Measurements from ENCODE around the gene COG1.
A peak's percentile ranks its signal among the peaks of the same experiment; 100 is the strongest.

COG1 gene

DNA sequence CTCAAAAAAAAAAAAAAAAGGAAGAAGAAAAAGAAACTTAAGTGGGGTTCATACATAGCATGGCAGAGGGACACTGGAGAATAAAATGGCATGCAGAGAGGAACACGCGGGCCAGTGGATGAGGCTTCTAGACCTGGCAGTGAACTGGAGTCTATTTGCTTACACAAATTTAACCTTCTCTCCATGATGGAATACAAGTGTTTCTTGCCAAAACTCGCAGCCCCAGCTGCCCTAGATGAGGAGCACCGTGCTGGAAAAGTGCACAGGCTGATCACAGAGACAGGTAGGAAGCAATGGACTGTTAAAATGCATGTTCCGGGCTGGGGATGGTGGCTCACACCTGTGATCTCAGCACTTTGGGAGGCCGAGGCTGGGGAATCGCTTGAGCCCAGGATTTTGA, 18.7 kb upstream of the COG1 start:
- FAIRE-seq, result no peak

DNA sequence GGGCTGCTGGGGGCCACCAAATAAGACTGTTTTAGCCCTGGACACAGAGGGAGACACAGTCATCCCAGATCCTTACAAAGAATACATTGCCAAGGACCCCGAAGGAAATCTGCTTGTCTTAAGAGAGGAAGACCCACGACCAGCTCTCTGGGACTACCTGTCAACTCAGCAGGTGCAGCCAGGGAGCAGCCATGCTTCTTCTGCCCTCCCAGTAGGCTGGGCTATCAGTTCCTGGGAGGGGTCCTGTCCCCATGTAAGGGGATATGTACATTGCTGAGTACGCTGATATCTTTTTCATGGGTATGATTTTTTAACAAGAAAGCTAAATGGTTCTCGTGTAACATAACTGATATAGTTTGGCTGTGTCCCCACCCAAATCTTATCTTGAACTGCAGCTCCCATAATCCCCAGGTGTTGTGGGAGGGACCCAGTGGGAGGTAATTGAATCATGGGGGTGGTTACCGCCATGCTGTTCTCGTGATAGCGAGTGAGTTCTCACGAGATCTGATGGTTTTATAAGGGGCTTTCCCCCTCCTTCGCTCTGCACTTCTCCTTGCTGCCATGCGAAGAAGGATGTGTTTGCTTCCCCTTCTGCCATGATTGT, 16.8 kb upstream of the COG1 start:
- FAIRE-seq, result no peak

DNA sequence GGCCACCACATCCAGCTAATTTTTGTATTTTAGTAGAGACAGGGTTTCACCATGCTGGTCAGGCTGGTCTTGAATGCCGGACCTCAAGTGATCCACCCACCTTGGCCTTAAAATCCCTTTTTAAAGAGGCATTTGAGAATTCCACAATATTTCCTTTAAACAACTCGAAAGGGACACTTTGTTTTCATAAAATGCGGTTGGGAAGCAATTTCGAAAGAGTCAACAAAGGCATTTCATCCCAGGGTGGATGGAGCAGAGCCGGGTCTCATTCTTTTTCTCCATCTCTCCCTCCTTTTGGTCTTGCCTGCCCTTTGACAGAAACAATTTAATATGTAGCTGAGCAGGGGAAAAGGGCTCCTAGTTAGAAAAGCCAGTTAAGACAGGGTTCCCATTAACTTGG, 13.5 kb upstream of the COG1 start:
- FAIRE-seq, result no peak

DNA sequence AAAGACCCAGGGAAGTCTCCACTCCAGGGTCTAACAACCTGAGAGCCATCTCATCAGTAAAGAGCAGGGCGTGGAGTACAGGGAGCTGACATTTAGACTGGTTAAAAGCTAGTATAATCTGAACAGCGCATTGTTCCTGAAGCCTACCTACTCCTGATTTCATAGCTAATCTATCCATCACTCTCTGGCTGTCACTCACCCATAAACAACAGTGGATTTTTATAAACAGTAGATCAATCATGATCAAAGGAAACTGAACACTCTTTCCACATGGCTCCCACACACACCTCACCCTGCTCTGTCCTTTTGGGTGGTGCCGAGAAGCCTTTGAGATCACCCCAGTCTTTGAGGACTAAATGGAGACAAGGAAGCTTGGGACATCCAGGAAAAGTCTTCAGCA, 13.0 kb upstream of the COG1 start:
- no peak for FAIRE-seq

DNA sequence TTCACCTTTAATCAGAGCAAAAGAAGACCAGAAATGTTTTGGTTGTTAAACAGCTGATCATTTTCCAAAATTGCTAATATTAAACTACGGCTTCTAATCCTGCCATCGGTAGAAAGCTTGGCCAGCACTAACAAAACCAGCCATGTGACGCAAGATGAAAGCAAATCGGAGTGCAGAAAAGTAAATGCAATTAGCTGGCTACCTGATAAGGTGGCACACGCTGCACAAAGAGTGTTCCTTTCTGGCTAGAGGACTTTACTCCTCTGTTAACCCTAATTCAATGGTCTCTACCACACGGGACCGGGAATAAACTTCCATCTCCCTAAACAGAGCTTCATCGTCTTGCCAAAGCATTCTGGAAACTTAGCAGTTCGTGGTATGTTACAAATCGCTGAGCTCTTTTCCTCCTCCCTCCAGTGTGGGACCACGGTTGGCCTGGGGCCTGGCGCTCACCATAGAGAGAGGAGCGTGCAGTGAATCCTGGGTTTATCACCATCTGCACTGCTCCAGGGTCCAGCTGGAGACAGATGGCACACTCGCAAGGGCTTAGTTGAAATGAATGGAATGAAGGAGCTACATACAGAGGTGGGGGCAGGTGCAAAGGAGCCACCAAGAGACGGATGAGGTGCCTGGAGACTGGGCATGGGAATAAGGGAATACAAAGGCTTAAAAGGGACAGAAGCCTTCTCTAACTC, 10.1 kb upstream of the COG1 start:
- FAIRE-seq, result peak; percentile 82

DNA sequence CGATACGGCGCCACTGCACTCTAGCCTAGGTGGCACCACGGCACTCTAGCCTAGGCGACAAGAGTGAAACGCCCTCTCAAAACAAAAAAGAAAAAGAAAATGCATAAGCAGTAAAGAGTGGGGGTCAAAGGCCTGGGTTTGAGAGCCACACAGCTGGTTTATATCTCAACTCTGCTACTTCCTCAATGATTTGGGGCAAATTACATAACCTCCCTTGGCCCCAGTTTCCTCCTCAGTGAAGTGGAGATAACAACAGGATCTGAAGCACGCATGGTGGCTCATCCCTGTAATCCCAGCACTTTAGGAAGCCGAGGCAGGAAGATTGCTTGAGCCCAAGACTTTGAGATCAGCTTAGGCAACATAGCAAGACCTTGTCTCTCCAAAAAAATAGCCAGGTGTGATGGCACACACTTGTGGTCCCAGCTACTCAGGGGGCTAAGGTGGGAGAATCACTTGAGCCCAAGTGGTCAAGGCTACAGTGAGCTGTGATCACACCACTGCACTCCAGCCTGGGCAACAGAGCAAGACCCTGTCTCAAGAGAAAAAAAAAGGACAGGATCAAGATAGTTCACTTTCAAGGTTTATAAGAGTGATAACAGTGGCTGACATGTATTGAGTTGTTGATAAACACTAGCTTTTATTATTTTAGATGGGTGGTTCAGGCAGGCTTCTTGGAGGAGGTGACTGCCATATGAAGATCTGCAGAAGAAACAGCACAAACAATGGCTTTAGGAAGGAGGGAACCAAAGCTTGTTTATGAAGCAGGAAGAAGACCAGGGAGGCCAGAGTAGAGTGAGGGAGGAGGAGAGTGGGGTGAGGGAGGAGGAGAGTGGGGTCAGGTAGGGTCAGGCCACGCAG, 8.5 kb upstream of the COG1 start:
- no peak for FAIRE-seq

DNA sequence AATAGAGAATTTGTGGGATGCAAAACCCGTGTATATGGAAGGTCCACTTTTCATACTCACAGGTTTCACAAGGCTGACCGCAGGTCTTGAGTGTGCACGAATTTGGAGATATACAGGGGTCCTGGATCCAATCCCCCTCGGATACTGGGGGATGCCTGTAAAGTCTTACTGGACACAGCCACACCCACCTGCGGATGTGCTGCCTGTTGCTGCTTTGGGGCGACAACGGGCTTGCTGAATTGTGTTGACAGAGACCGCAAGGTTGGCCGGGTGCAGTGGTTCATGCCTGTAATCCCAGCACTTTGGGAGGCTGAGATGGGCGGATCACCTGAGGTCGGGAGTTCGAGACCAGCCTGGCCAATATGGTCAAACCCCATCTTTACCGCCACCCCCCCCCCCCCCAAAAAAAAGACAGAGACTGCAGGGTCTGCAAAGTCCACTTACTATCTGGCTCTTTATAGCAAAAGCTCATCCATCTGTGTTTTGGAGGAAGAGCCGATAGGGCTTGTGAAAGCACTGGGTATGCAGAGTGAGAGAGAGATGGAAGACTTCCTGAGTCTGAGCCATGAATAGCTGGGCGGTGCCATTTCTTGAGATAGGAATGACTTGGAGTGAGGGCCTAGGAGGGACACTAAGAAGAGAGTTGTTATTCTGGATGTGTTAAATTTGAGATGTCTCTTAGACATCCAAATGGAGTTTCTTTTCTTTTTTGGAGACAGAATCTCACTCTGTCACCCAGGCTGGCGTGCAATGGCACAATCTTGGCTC, 6.4 kb upstream of the COG1 start:
- FAIRE-seq, result no peak

DNA sequence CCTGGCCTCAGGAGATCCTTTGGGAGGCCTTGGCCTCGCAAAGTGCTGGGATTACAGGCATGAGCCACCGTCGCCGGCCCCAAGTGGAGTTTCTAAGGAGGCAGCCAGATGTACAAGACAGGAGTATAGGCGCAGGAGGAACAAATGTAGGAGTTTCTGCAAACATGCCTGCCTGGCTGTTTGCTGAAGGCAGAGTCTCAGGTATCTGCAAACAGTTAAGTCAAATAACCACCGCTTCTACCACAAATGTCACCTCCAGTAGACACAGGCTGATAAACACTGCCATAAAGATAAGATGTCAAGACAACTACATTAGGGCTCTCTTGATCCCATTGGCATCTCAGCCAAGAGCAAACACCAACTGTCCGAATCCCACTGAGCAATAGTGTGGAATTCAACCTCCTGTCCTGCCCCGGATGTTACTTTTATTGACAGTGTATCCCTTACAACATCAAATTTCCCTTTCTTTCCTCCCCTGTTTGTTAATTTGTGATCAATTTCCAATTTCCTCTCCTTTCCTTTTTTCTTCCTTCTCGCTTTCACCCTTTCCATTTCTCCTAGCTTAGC, 5.6 kb upstream of the COG1 start:
- no peak for FAIRE-seq

DNA sequence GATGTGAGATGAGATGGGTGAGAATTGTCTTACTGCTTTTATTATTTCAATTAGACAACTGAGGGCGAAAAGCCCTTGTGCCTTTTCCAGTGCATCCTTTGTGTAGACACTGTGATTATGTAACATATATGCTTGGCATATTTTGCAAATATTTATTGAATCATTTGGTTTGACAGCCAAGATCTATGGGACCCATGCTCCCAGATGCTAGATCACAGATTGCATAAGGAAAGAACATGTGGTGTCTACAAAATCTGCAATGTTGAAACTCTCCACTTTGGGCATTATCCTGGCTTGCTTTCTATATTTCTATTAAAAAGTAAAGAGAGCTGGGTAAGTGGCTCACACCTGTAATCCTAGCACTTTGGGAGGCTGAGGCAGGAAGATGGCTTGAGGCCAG, 4.8 kb upstream of the COG1 start:
- FAIRE-seq, result no peak

DNA sequence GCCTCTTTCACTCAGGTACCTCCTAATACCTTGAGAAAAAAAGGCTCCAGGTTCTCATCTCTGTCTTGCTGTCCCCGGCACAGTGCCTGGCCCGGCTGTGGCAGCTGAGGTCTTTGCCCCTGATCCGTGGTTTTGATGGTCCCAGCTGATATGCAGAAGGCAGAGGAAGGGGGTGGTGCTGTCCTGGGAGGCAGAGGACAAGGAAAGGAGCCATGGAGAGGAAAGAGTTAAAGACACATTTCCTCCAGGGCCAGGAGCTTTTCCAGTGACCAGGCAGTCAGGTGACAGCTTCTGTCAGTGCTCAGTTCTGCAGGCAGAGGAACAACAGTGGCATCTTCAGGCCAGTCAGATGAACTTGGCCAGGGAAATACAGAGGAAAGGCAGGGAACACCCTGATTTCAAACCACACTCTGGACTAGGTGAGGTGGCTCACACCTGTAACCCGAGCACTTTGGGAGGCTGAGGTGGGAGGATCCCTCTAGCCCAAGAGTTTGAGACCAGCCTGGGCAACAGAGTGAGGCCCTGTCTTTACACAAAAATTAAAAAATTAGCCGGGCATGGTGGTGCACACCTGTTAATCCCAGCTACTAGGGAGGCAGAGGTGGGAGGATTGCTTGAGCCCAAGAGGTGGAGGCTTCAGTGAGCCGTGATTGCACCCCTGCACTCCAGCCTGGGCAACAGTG, 3.3 kb upstream of the COG1 start:
- FAIRE-seq, result no peak

DNA sequence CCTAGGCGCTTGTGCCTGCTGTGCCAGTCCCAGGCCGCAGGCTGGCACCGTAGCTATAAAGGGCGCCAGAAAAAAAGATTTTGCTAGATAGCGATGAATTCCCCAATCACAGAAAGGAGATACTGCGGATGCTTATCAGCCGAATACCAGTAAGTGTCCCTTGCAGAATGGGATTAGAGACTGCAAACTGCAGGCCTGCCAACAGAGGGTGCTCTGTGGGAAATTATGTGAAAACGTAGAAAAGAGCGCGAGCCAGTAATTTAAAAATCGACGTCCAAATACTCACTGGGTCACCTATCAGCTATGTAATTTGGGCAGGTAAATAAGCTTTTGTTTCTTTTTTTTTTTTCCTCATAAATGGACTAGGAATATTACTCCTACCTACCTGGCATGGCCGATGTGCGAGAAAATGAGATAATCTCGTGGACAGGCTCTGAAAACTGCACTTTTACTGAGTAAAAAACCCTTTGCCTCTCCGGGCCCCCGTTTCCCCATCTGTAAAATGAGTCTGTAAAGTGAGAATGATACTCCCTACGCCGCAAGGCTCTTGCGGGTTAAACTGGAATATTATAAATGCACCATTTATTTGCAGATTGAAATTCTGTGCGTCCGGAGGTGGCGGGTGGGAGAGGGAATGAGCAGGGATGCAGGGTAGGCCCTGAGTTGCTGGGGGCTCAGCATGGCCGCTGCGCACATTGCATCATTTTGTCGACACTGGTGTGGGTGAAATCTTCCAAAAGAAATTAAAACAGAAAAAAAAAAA, 1.2 kb upstream of the COG1 start:
- peak; percentile 58 for FAIRE-seq

DNA sequence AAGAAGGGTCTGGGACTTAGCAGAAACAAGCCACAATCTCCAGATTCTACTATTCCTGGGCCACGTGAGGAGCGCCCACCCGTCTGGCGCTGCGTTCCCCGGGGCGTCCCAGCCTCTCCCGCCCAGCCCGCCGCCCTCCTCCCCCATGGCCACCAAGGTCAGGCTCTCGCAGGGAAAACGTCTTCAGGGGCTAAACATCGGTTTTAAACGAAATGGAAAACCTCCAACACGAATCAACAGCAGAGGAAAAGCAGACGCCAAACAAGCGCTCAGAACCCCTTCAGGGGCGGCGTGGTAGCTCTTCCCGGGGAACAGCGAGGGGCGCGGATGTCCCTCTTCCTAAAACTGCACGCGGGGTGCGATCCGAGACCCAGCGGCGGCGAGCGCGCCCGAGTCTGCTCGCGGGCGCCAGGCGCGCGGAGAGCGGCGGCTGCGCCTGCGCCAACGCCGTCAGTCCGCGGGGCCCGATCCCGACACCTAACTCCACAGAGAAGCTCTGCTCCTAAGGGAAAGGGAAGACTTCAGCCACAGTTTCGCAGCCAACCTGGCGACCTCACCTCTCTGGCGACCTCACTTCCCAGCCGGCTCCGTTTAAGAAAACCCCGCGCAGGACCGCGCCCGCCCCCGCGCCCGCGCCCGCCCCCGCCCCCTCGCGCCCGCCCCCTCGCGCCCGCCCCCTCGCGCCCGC, 505 bp upstream of the COG1 start:
- FAIRE-seq, result no peak

DNA sequence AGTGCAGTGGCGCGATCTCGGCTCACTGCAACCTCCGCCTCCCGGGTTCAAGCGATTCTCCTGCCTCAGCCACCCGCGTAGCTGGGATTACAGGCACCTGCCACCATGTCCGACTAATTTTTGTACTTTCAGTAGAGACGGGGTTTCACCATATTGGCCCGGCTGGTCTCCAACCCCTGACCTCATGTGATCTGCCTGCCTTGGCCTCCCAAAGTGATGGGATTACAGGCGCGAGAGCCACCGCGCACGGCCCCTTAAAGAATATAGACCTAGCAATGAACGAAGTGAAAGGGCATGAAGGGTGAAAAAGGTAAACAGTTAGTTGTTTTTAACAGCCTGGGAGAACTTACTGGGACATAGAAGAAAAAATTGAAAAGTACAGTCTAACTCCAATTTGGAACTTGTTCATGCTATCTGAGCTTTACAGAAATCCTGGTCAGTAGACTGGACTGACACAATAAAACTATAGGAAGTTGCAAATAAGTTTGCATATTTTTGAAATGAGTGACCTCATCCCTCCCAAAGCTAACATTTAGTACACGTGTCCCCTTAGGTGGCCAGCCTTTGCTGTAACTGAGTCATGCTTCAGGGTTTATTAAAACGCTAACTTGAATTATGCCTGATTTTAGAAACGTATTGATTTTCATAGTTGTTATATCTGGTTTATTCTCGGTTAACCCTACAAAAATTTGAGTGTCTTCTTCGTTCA, 1.8 kb downstream of the COG1 start:
- FAIRE-seq, result no peak

DNA sequence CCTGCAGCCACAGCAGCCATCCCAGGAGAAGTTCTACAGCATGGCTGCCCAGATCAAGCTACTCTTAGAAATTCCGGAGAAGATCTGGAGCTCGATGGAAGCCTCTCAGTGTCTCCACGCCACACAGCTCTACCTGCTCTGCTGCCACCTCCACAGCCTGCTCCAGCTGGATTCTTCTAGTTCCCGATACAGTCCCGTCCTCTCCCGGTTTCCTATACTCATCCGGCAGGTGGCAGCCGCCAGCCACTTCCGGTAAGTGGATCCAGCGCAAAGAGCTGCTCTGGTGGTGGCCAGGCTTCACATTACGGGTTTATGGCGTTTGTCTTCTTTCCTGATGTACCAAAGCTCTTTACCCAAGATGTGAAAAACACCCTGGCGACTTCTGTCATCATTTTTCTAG, 3.6 kb downstream of the COG1 start:
- no peak for FAIRE-seq

DNA sequence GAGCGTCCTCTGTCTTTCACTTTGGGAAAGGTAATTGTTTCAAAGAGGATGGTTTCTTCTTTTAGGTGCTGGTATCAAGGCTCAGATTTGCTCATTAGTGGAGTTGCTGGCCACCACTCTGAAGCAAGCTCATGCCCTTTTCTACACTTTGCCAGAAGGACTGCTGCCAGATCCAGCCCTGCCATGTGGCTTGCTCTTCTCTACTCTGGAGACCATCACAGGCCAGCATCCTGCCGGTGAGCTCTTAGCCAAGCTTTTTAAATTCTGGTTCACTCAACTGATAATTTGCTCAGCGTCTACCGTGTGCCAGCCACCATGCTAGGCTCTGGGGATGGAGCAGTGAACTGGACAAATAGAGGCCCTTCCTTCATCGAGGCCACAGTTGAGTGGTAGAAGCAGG, 4.3 kb downstream of the COG1 start:
- FAIRE-seq, result no peak

DNA sequence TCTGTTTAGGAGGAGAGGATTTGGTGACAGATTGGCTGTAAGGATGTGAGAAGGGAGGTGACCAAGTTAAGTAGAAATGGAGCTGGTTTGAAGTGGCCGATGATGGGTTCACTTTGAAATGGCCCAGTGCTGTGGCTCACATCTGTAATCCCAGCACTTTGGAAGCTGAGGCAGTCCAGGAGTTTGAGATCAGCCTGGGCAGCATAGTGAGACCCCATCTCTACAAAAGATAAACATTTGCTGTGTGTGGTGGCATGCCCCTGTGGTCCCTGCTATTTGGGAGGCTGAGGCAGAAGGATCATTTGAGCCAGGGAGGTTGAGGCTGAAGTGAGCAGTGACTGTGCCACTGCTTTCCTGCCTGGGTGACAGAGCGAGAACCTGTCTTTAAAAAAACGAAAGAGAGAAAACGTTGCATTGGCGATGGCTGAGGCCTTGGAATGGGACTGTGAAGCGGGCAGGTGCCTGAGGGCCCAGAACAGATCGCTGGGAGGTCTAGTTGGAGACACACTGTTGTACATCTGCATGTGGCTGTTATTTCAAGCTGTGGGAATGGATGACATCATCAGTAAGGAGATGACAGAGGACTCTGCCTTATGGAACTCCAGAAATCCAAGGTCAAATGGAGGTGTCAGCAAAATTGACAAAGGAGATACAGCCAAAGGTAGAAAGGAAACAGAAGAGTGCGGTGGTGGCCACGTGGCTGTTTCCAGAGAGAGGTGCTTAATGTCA, 5.5 kb downstream of the COG1 start:
- no peak for FAIRE-seq

DNA sequence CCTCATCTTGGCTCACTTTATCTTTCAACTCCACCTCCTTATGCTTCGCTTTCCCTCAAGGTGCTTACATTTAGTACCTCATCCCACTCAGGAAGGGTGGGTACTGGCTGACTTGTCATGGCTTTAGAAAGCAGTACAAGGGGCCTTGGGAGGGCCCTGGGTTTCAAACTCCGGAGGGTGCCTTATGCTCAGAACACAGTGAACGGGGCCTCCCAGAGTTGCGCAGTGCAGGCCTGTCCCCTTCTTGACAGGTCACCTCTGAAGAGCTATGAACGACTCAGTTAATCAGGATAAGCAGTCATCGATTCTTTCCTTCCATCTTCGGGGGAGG, 6.0 kb downstream of the COG1 start:
- no peak for FAIRE-seq

DNA sequence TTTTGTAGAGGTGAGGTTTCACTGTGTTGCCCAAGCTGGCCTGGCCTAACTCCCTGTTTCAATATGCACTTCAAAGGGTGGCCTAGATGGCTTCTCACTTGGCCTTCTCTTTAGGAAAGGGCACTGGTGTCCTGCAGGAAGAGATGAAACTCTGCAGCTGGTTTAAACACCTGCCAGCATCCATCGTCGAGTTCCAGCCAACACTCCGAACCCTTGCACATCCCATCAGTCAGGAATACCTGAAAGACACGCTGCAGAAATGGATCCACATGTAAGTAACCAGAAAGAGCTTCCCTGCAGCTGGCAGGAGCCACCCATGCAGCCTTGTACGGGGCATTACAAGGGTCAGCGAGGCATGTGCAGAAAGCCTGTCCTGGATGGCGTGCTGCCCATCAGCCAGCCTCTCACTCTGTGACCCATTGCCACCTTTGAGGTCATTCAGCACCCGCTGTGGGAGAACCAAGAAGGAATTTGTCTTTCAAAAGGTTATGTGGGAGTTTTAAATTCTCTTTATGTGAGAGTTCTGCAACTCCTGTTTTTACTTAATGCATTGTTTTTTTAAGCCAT, 7.0 kb downstream of the COG1 start:
- FAIRE-seq, result no peak

DNA sequence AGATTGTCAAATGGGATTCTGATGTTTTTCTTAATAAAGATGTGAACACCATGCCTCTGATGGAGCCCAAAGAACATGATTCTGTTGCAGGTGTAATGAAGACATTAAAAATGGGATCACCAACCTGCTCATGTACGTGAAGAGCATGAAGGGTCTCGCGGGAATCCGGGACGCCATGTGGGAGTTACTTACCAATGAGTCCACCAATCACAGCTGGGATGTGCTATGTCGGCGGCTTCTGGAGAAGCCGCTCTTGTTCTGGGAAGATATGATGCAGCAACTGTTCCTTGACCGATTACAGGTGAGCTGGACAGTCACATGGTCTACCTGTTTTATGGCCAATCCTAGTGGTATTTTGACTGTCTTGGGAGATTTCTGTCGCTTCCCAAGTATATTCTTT, 7.6 kb downstream of the COG1 start:
- no peak for FAIRE-seq

Data from islet of Langerhans (tissue), 1 donor.